Measurements from ENCODE around the gene TFF1. TPM values are rescaled to one million over a fixed set of nuclear protein-coding genes. Genes with fewer than 3 reads are reported as not detected.

Gene TFF1
- total RNA-seq, 4 donors from 2014 or later = 8.6 to 45.3 (median 25.8) TPM; not detected in 1

DNA sequence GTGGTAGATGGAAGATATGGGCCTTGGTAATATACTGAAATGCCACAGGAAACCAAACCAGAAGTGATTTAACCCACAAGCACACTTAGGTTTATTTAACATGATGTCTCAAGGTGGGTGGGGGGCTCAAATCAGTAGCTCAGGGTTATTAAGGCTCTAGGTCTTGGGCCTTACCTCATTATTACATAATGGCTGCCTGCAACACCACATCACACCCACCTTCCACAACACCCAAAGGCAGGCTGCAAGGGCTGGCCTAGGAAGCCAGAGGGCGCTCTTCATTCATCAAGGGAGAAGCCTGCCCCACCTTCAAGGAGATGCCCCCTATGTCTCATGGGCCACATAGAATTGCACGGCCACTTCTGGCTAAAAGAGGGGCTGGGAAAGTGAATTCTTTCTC lies 6.0 kb downstream of the TFF1 start:
- TF ChIP-seq POLR2AphosphoS5 (IDR thresholded peaks at IDR 0.05) (no peak), POLR2A (IDR thresholded peaks at IDR 0.05) (no peak), EP300 (IDR thresholded peaks at IDR 0.05; ENCODE audit: low read depth) (no peak), CTCF (IDR thresholded peaks at IDR 0.05) (no peak)
- Histone ChIP-seq H3K36me3 (no peaks in the 10 kb centered on the region), H3K27ac (no peak overlapping the region), H3K4me1 (no peaks in the 10 kb centered on the region), H3K4me3 (no peak overlapping the region), H3K27me3 (peaks cover 9% of the 10 kb centered on the region), H3K9me3 (peaks cover 0 to 7% of the 10 kb centered on the region in 2 donors)
- in situ Hi-C loops (cut with MboI; ENCODE audit: low pct_ligation_motif_present in 1 of 4, low pct_unique_long_range_greater_than_20kb in 1 of 4, low sequenced_read_pairs in 3 of 4) (no loop called here), intact Hi-C loops (cut with DNase I; ENCODE audit: low total_unique reads) (no loop called here)
- WGBS, 2 donors (ENCODE audit: low coverage in 1 of 2) = 71 to 85% methylated on average over 2 of the region's 2 CpGs
- no peak for DNase-seq

GRCh38 chr21:42358937-42359336 lies 7.4 kb downstream of the TFF1 start:
- no peak overlapping the region for H3K27ac ChIP-seq
- no peak overlapping the region for H3K4me3 ChIP-seq
- DNase-seq = no peak
- TF ChIP-seq EP300 (IDR thresholded peaks at IDR 0.05; ENCODE audit: low read depth) (no peak), POLR2AphosphoS5 (IDR thresholded peaks at IDR 0.05) (no peak), CTCF (IDR thresholded peaks at IDR 0.05) (no peak)
- H3K4me1 ChIP-seq = no peaks in the 10 kb centered on the region
- peaks cover under 1% of the 10 kb centered on the region for H3K27me3 ChIP-seq
- in situ Hi-C loops (cut with MboI; ENCODE audit: low pct_ligation_motif_present in 1 of 4, low pct_unique_long_range_greater_than_20kb in 1 of 4, low sequenced_read_pairs in 3 of 4) = no loop called here
- intact Hi-C loops (cut with DNase I; ENCODE audit: low total_unique reads) = no loop called here
- no peaks in the 10 kb centered on the region for H3K36me3 ChIP-seq
- 82 to 84% methylated on average over 6 to 13 of the region's 13 CpGs for WGBS, 2 donors (ENCODE audit: low coverage in 1 of 2)
- H3K9me3 ChIP-seq = peaks cover 0 to 12% of the 10 kb centered on the region in 2 donors

DNA sequence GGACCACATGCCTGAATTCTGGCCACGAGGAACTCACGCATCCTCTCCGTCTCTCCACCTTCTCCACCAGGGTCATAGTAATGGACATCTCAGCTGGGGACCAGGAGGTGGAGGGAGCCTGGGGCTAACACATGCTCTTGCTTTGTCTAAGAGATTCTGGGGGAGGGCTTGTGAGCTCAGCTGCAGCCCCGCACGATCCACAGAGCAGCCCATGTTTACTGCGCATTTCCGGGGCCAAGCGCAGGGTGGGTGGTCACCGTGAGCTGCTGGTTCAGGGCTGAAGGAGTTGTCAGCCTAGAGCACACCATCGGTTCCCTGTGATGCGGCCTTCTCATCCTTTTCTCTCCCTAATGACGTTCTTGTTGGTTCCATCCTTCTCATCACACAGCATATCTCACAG lies 8.1 kb downstream of the TFF1 start:
- DNase-seq = no peak
- Histone ChIP-seq H3K36me3 (no peaks in the 10 kb centered on the region), H3K4me3 (no peak overlapping the region), H3K4me1 (no peaks in the 10 kb centered on the region), H3K27me3 (no peaks in the 10 kb centered on the region), H3K9me3 (peaks cover 0 to 12% of the 10 kb centered on the region in 2 donors), H3K27ac (no peak overlapping the region)
- intact Hi-C loops (cut with DNase I; ENCODE audit: low total_unique reads) (no loop called here), in situ Hi-C loops (cut with MboI; ENCODE audit: low pct_ligation_motif_present in 1 of 4, low pct_unique_long_range_greater_than_20kb in 1 of 4, low sequenced_read_pairs in 3 of 4) (no loop called here)
- TF ChIP-seq POLR2AphosphoS5 (IDR thresholded peaks at IDR 0.05) (no peak), CTCF (IDR thresholded peaks at IDR 0.05) (no peak), POLR2A (IDR thresholded peaks at IDR 0.05) (no peak), EP300 (IDR thresholded peaks at IDR 0.05; ENCODE audit: low read depth) (no peak)
- 95 to 100% methylated on average over 3 to 12 of the region's 12 CpGs for WGBS, 2 donors (ENCODE audit: low coverage in 1 of 2)

DNA sequence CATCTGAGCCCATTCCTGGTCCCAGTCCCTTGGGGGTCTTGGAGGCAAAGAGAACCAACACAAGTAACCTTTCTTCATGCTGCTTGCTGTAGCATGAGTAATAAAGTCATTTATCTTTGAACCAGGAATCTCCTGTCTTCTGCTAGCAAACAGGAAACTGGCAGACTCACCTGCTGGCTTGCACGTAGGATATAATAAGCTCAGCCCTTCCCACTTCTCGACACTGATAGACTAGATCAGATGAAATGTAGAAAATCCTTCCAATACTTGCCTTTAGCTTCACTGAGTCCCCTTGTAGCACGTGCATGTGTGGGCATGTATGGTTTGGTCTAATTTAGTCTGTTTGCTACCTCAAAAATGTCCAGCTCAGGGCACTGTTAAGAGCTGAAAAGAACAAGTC lies 9.0 kb downstream of the TFF1 start:
- 34 to 58% methylated on average over 3 of the region's 3 CpGs for WGBS, 2 donors (ENCODE audit: low coverage in 1 of 2)
- DNase-seq = no peak
- in situ Hi-C loops (cut with MboI; ENCODE audit: low pct_ligation_motif_present in 1 of 4, low pct_unique_long_range_greater_than_20kb in 1 of 4, low sequenced_read_pairs in 3 of 4) = no loop called here
- no peak for TF ChIP-seq CTCF (IDR thresholded peaks at IDR 0.05)
- no peak for TF ChIP-seq EP300 (IDR thresholded peaks at IDR 0.05; ENCODE audit: low read depth)
- Histone ChIP-seq H3K27ac (no peak overlapping the region), H3K27me3 (no peaks in the 10 kb centered on the region), H3K9me3 (peaks cover 0 to 12% of the 10 kb centered on the region in 2 donors), H3K4me1 (no peaks in the 10 kb centered on the region), H3K4me3 (no peak overlapping the region), H3K36me3 (no peaks in the 10 kb centered on the region)
- intact Hi-C loops (cut with DNase I; ENCODE audit: low total_unique reads) = no loop called here

Data from transverse colon (tissue), 4 donors.